Astrocyte of the cerebellum (primary cell): Measurements from ENCODE around the gene PRDM16.

Source experiments
- DNase-seq: peaks from one replicate; pipeline ENCODE4 v3.0.0-alpha.2; 2011; ENCODE audit warnings: low read depth
- H3K4me3 ChIP-seq: 2 replicates; pipeline ENCODE4 v1.5.1; 2011; ENCODE audit warnings: mild to moderate bottlenecking, low read depth, low read length, moderate library complexity
- CTCF ChIP-seq: IDR thresholded peaks from 2 replicates; pipeline ENCODE4 v1.5.1; 2012; ENCODE audit warnings: low read length, low read depth, moderate library complexity, mild to moderate bottlenecking; ENCODE audit errors: missing control alignments
- in situ Hi-C: cut with HindIII; loops from 2 replicates; pipeline ENCODE4 v1.10.0; 2017; ENCODE audit warnings: low sequenced_read_pairs

Gene PRDM16

GRCh38 chr1:3101124-3101939, 32.3 kb downstream of the PRDM16 start:
- no peak overlapping the region for H3K4me3 ChIP-seq
- no peak for TF ChIP-seq CTCF
- in situ Hi-C loops: no loop called here
- DNase-seq: no peak

- no peak overlapping the region for H3K4me3 ChIP-seq
- DNase-seq: no peak
- TF ChIP-seq CTCF: no peak
- in situ Hi-C loops: no loop called here
These were observed 33.6 kb downstream of the PRDM16 start for GRCh38 chr1:3102641-3103040.

DNA sequence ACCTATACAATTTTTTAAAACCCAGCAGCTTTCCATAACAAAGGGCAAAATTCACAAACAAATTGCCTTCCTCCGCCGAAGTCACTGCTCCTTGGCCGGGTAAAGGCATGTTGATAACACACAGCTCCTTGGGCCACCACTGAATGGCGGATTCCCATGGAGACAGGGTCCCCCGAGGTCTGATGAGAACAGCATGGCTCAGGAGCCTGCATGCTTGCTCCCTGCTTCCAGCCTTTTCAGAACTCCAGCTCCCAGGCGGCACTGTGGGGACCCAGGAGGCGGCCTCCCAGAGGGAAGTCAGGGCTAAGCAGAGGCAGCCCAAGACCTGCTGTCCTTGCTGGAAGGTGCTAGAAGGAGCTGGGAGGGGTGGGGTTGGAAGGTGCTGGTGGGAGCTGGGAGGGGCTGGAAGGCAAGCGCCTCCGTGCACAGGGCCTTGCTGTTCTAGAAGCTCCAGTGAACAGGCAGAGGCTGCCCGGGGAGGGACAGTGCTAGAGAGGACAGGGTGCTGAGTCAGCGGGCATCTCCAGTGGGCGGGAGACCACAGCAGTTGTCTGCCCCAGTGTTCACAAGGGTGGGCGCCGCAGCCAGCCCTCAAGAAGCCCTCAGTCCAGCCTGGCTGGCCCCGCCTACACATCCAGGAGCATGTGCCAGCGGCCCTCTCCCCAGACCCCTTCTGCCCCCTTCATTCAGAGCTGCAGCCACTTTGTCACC, 35.1 kb downstream of the PRDM16 start:
- in situ Hi-C loops: no loop called here
- TF ChIP-seq CTCF: no peak
- no peak overlapping the region for H3K4me3 ChIP-seq
- no peak for DNase-seq

- DNase-seq: peak; percentile 23
- H3K4me3 ChIP-seq: no peak overlapping the region
- TF ChIP-seq CTCF: no peak
- in situ Hi-C loops: no loop called here
These were observed 36.3 kb downstream of the PRDM16 start for GRCh38 chr1:3105167-3105863.

- DNase-seq: no peak
- no peak overlapping the region for H3K4me3 ChIP-seq
- TF ChIP-seq CTCF: no peak
- in situ Hi-C loops: no loop called here
These were observed 37.2 kb downstream of the PRDM16 start for GRCh38 chr1:3106216-3106615.

DNA sequence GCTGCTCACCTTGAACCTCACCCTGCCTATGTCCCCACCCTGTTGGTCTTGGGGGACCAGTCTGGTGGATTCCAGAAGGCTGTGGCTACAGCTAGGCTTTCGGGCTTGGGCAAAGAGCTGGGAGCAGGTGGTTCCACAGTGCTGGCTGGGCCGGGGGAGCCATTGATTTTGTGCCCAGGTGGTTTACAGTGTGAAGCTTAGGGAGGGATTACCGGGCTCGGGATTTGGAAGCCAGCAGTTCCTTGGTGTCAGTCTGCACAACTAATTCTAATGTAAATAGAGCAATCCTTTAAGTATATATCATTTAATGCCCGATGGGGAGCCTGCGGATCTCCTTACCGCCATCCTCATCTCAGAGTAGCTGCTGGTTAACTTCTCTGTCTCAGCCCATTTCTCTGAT, 38.2 kb downstream of the PRDM16 start:
- no peak overlapping the region for H3K4me3 ChIP-seq
- in situ Hi-C loops: no loop called here
- no peak for TF ChIP-seq CTCF
- DNase-seq: no peak
